Mesendoderm (in vitro differentiated cells): ENCODE results near the gene GOLIM4.

Experiments
- DNase-seq: peaks from one replicate; pipeline ENCODE4 v3.0.0; 2013
- H2AK5ac ChIP-seq: 2 replicates; pipeline ENCODE4 v1.6.1; 2013; ENCODE audit warnings: low read length, inconsistent platforms
- H2BK120ac ChIP-seq: 2 replicates; pipeline ENCODE4 v1.6.1; 2013; ENCODE audit warnings: low read depth, mild to moderate bottlenecking, low read length, moderate library complexity, mixed read lengths
- H2BK15ac ChIP-seq: replicated peaks from 2 replicates; pipeline ENCODE4 v1.6.1; 2013; ENCODE audit warnings: low read depth, mild to moderate bottlenecking, moderate library complexity
- H2BK5ac ChIP-seq: 2 replicates; pipeline ENCODE4 v1.6.1; 2013; ENCODE audit warnings: low read length, inconsistent platforms
- H3K18ac ChIP-seq: 2 replicates; pipeline ENCODE4 v1.6.1; 2013; ENCODE audit warnings: mild to moderate bottlenecking, low read length, mixed read lengths
- H3K23ac ChIP-seq: one replicate; pipeline ENCODE4 v1.6.1; 2013; ENCODE audit warnings: low read length
- H3K27ac ChIP-seq: 2 replicates; pipeline ENCODE4 v1.5.1; 2013; ENCODE audit warnings: low read depth, mild to moderate bottlenecking, inconsistent platforms, low read length, moderate library complexity
- H3K27me3 ChIP-seq: 2 replicates; pipeline ENCODE4 v1.6.1; 2013; ENCODE audit warnings: low read length, control low read depth, mild to moderate bottlenecking, inconsistent platforms; ENCODE audit not compliant: insufficient read depth, poor library complexity
- H3K36me3 ChIP-seq: 2 replicates; pipeline ENCODE4 v1.6.1; 2013; ENCODE audit warnings: low read length, inconsistent platforms; ENCODE audit not compliant: control insufficient read depth, insufficient read depth
- H3K4ac ChIP-seq: one replicate; pipeline ENCODE4 v1.6.1; 2013; ENCODE audit warnings: low read depth, mild to moderate bottlenecking, low read length, moderate library complexity
- H3K4me1 ChIP-seq: 2 replicates; pipeline ENCODE4 v1.6.1; 2013; ENCODE audit warnings: low read depth, low read length, inconsistent platforms; ENCODE audit not compliant: control insufficient read depth
- H3K4me2 ChIP-seq: 2 replicates; pipeline ENCODE4 v1.6.1; 2013; ENCODE audit warnings: low read length
- H3K4me3 ChIP-seq: 2 replicates; pipeline ENCODE4 v1.5.1; 2013; ENCODE audit warnings: mild to moderate bottlenecking, low read length
- H3K56ac ChIP-seq: one replicate; pipeline ENCODE4 v1.6.1; 2013; ENCODE audit warnings: low read length
- H3K79me1 ChIP-seq: 2 replicates; pipeline ENCODE4 v1.6.1; 2013; ENCODE audit warnings: low read length, inconsistent platforms
- H3K79me2 ChIP-seq: 2 replicates; pipeline ENCODE4 v1.6.1; 2013; ENCODE audit warnings: mild to moderate bottlenecking, low read length; ENCODE audit not compliant: control insufficient read depth, insufficient read depth
- H3K9ac ChIP-seq: 2 replicates; pipeline ENCODE4 v1.6.1; 2013; ENCODE audit warnings: low read length, inconsistent platforms
- H4K5ac ChIP-seq: one replicate; pipeline ENCODE4 v1.6.1; 2013; ENCODE audit warnings: low read length
- H4K8ac ChIP-seq: one replicate; pipeline ENCODE4 v1.6.1; 2013; ENCODE audit warnings: low read depth, mild to moderate bottlenecking, control low read depth, low read length, moderate library complexity
- WGBS: extraction: QIAGEN DNeasy Blood & Tissue Kit; methylation state at CpG from one replicate; pipeline ENCODE4 v1.1.7; 2013; ENCODE audit warnings: low lambda C conversion rate, missing lambda C conversion rate; ENCODE audit not compliant: insufficient coverage; ENCODE audit errors: extremely low coverage; 5-methylcytosine and 5-hydroxymethylcytosine counted together

Gene GOLIM4

GRCh38 chr3:168094877-168095610, 680 bp downstream of the GOLIM4 start:
- peaks cover 24% of the 10 kb centered on the region for H3K79me2 ChIP-seq
- H2BK120ac ChIP-seq: no peak overlapping the region
- H3K56ac ChIP-seq: peak overlapping the region; percentile 80
- peaks cover 10% of the 10 kb centered on the region for H3K4me1 ChIP-seq
- peak; percentile 93 for DNase-seq
- no peaks in the 10 kb centered on the region for H3K36me3 ChIP-seq
- H2BK5ac ChIP-seq: no peak overlapping the region
- H3K27me3 ChIP-seq: no peaks in the 10 kb centered on the region
- H3K9ac ChIP-seq: peak overlapping the region; percentile 77
- peak overlapping the region; percentile 72 for H3K4me3 ChIP-seq
- WGBS: no CpG with 5 or more reads among the region's 70 CpGs
- peak overlapping the region; percentile 82 for H3K18ac ChIP-seq
- peak overlapping the region; percentile 94 for H3K27ac ChIP-seq
- H3K4me2 ChIP-seq: peak overlapping the region; percentile 89
- no peak overlapping the region for H4K8ac ChIP-seq
- no peak overlapping the region for H3K23ac ChIP-seq
- H4K5ac ChIP-seq: no peak overlapping the region
- no peak overlapping the region for H2BK15ac ChIP-seq
- no peak overlapping the region for H3K4ac ChIP-seq
- no peak overlapping the region for H2AK5ac ChIP-seq
- peaks cover 1% of the 10 kb centered on the region for H3K79me1 ChIP-seq

GRCh38 chr3:168094580-168094876, 1.2 kb downstream of the GOLIM4 start:
- no CpG with 5 or more reads among the region's 9 CpGs for WGBS
- H3K79me1 ChIP-seq: peaks cover 1% of the 10 kb centered on the region
- no peak for DNase-seq
- H2BK15ac ChIP-seq: no peak overlapping the region
- no peak overlapping the region for H2AK5ac ChIP-seq
- peaks cover 27% of the 10 kb centered on the region for H3K79me2 ChIP-seq
- no peak overlapping the region for H3K23ac ChIP-seq
- no peak overlapping the region for H2BK120ac ChIP-seq
- H3K4me1 ChIP-seq: peaks cover 10% of the 10 kb centered on the region
- H3K36me3 ChIP-seq: no peaks in the 10 kb centered on the region
- H3K18ac ChIP-seq: no peak overlapping the region
- no peak overlapping the region for H2BK5ac ChIP-seq
- no peak overlapping the region for H3K4ac ChIP-seq
- H3K4me3 ChIP-seq: peak overlapping the region; percentile 72
- no peak overlapping the region for H3K27ac ChIP-seq
- peak overlapping the region; percentile 80 for H3K56ac ChIP-seq
- peak overlapping the region; percentile 89 for H3K4me2 ChIP-seq
- peak overlapping the region; percentile 77 for H3K9ac ChIP-seq
- no peaks in the 10 kb centered on the region for H3K27me3 ChIP-seq
- H4K5ac ChIP-seq: no peak overlapping the region
- no peak overlapping the region for H4K8ac ChIP-seq

- no peak overlapping the region for H3K4me2 ChIP-seq
- peaks cover 3% of the 10 kb centered on the region for H3K79me1 ChIP-seq
- no peak overlapping the region for H3K18ac ChIP-seq
- no peak overlapping the region for H3K23ac ChIP-seq
- no peak overlapping the region for H3K27ac ChIP-seq
- DNase-seq: no peak
- H3K27me3 ChIP-seq: no peaks in the 10 kb centered on the region
- no peak overlapping the region for H3K4ac ChIP-seq
- peaks cover 32% of the 10 kb centered on the region for H3K79me2 ChIP-seq
- H3K4me3 ChIP-seq: no peak overlapping the region
- no peak overlapping the region for H2AK5ac ChIP-seq
- no peak overlapping the region for H2BK120ac ChIP-seq
- no peak overlapping the region for H3K56ac ChIP-seq
- H2BK15ac ChIP-seq: no peak overlapping the region
- WGBS: 100% methylated on average over 1 of the region's 3 CpGs
- no peak overlapping the region for H3K9ac ChIP-seq
- no peak overlapping the region for H4K5ac ChIP-seq
- no peak overlapping the region for H2BK5ac ChIP-seq
- H3K4me1 ChIP-seq: peaks cover 10% of the 10 kb centered on the region
- no peak overlapping the region for H4K8ac ChIP-seq
- H3K36me3 ChIP-seq: no peaks in the 10 kb centered on the region
Observed at GRCh38 chr3:168093790-168094189, 1.9 kb downstream of the GOLIM4 start.

GRCh38 chr3:168093229-168093628, 2.5 kb downstream of the GOLIM4 start:
- Histone ChIP-seq H3K4me1 (peaks cover 10% of the 10 kb centered on the region), H3K27ac (no peak overlapping the region), H2AK5ac (no peak overlapping the region), H3K36me3 (no peaks in the 10 kb centered on the region), H3K4ac (no peak overlapping the region), H3K4me3 (no peak overlapping the region), H3K18ac (no peak overlapping the region), H3K27me3 (no peaks in the 10 kb centered on the region), H2BK15ac (no peak overlapping the region), H2BK5ac (no peak overlapping the region), H4K8ac (no peak overlapping the region), H3K79me2 (peaks cover 32% of the 10 kb centered on the region), H3K4me2 (no peak overlapping the region), H2BK120ac (no peak overlapping the region), H3K79me1 (peaks cover 3% of the 10 kb centered on the region), H3K56ac (no peak overlapping the region), H3K23ac (no peak overlapping the region), H3K9ac (no peak overlapping the region), H4K5ac (no peak overlapping the region)
- no CpG with 5 or more reads among the region's 2 CpGs for WGBS
- no peak for DNase-seq

- Histone ChIP-seq H3K36me3 (no peaks in the 10 kb centered on the region), H3K9ac (no peak overlapping the region), H2BK15ac (no peak overlapping the region), H3K56ac (peak overlapping the region; percentile 8), H4K8ac (no peak overlapping the region), H3K79me1 (peaks cover 3% of the 10 kb centered on the region), H3K4me3 (no peak overlapping the region), H3K27ac (no peak overlapping the region), H3K27me3 (no peaks in the 10 kb centered on the region), H4K5ac (no peak overlapping the region), H3K79me2 (peaks cover 37% of the 10 kb centered on the region), H2BK5ac (no peak overlapping the region), H2BK120ac (no peak overlapping the region), H3K4me1 (peaks cover 10% of the 10 kb centered on the region), H3K4ac (no peak overlapping the region), H3K23ac (no peak overlapping the region), H3K4me2 (no peak overlapping the region), H2AK5ac (no peak overlapping the region), H3K18ac (peak overlapping the region; percentile 68)
- DNase-seq: no peak
Observed at GRCh38 chr3:168091941-168092340, 3.8 kb downstream of the GOLIM4 start.

- Histone ChIP-seq H3K56ac (no peak overlapping the region), H2BK120ac (no peak overlapping the region), H2AK5ac (no peak overlapping the region), H3K79me2 (peaks cover 42% of the 10 kb centered on the region), H3K36me3 (no peaks in the 10 kb centered on the region), H3K27ac (no peak overlapping the region), H3K4ac (no peak overlapping the region), H3K27me3 (no peaks in the 10 kb centered on the region), H3K4me2 (no peak overlapping the region), H4K5ac (no peak overlapping the region), H2BK5ac (no peak overlapping the region), H3K18ac (no peak overlapping the region), H3K23ac (no peak overlapping the region), H2BK15ac (no peak overlapping the region), H3K79me1 (peaks cover 3% of the 10 kb centered on the region), H3K4me1 (peaks cover 11% of the 10 kb centered on the region), H3K9ac (no peak overlapping the region), H4K8ac (no peak overlapping the region), H3K4me3 (no peak overlapping the region)
- DNase-seq: peak; percentile 28
- no CpG with 5 or more reads among the region's 3 CpGs for WGBS
Observed at GRCh38 chr3:168091302-168091858, 4.3 kb downstream of the GOLIM4 start.
